Activated T-helper 17 cell treated with anti-CD3 and anti-CD28 coated beads, Interleukin-2, amount 50 U/mL, for 72 hours (primary cell): ENCODE data around the gene HPS4. TPM values are rescaled to one million over a fixed set of nuclear protein-coding genes. Genes with fewer than 3 reads are reported as not detected.
"Not testable (repeated sequence)": the region's sequence is repeated elsewhere in the genome, so short reads cannot be mapped to it uniquely, and the experiment has no call there.

ENCODE experiments used
- ATAC-seq: fragments of 150-1000 bp; cut with Tn5 transposase; replicated peaks from 2 replicates; pipeline ENCODE4 v1.10.0; 2021; ENCODE audit warnings: mild to moderate bottlenecking, moderate library complexity
- H3K27ac Mint-ChIP-seq: one replicate; pipeline ENCODE4 v1.8.0; 2022; ENCODE audit warnings: mixed read lengths
- H3K27me3 Mint-ChIP-seq: one replicate; pipeline ENCODE4 v1.8.0; 2022; ENCODE audit warnings: mixed read lengths
- H3K36me3 Mint-ChIP-seq: one replicate; pipeline ENCODE4 v1.8.0; 2022; ENCODE audit warnings: low read depth, mild to moderate bottlenecking, mixed read lengths
- H3K4me1 Mint-ChIP-seq: one replicate; pipeline ENCODE4 v1.8.0; 2022; ENCODE audit warnings: mixed read lengths
- H3K4me3 Mint-ChIP-seq: one replicate; pipeline ENCODE4 v1.8.0; 2022; ENCODE audit warnings: mild to moderate bottlenecking, mixed read lengths
- H3K9me3 Mint-ChIP-seq: one replicate; pipeline ENCODE4 v1.8.0; 2022; ENCODE audit warnings: mixed read lengths
- total RNA-seq, 2 donors: library from RNA; stranded (reverse); gene quantifications; one replicate each; pipeline ENCODE4 v1.2.3, GENCODE V29; 2022

HPS4 gene
- total RNA-seq, 2 donors from 2014 or later, result 36.4 to 56.3 TPM

DNA sequence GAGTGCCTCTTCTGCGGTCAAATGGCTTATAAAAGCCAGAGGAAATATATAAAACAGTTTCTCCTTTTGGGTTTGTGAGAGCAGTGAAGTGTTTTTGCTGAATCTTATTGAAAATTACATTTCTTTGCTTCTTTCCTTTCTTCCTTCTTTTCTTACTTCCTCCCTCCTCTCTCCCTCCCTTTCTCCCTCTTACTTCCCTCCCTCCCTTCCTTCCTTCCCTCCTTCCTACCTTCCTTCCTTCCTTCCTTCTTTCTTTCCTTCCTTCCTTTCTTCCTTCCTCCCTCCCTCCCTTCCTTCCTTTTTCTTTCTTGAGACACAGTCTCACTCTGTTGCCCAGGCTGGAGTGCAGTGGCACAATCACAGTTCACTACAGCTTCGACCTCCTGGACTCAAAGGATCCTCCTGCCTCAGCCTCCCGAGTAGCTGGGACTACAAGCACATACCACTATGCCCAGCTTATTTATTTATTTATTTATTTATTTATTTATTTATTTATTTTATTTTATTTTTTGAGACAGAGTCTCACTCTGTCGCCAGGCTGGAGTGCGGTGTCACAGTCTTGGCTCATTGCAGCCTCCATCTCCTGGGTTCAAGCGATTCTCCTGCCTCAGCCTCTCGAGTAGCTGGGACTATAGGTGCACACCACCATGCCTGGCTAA is 74.9 kb downstream of the HPS4 start:
- not testable (repeated sequence) for ATAC-seq, H3K4me3 Mint-ChIP-seq, H3K9me3 Mint-ChIP-seq, H3K4me1 Mint-ChIP-seq, H3K27ac Mint-ChIP-seq, H3K36me3 Mint-ChIP-seq
- peaks cover 10% of the 10 kb centered on the region for H3K27me3 Mint-ChIP-seq

DNA sequence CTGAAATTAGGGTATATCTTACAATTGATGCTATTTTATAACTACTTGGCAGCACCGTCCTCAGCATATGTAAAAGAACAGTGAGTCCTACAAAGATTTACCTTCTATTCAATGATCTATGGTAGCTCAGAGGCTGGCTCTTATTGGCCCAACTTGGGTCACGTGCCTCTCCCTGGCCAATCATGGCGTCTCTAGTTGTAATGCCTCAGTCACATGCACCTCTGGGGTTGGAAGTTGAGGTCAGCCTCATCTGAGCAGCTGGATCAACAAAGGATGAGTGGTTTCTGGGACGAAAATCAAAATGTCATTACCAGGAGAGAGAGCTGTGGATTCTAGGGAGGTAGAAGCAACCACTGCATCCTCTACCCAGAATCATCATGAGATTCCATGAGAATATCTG is 77.5 kb downstream of the HPS4 start:
- H3K36me3 Mint-ChIP-seq, result no peaks in the 10 kb centered on the region

DNA sequence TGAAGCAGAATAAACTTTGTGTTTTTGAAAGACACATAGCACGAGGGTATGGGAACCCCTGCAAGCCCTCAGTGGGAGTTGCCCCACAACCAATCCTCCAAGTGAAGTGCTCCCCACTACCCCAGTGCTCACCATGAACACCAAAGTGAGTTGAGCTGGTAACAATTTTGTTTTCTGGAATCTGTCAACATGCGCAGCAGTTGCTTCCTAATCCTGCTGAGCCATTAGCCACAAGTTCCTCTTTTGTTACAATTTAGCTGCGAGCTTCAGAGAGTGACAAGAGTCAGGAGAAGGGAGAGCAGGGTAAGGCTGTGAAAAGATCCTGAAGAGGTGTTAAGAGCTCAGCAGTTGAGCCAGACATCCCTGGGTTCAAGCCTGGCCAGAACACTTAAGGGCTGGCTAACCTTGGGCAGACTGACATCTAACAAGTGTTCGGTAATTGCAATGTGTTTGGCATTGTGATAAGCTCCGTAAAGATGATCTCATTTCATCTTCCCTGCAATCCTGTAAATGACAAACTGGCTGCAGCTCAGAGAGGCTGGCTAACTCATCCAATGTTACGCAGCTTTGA is 78.6 kb downstream of the HPS4 start:
- Mint-ChIP-seq H3K9me3 (no peaks in the 10 kb centered on the region), H3K27me3 (peaks cover 20% of the 10 kb centered on the region), H3K27ac (peak overlapping the region; percentile 3), H3K4me1 (peaks cover 9% of the 10 kb centered on the region), H3K36me3 (no peaks in the 10 kb centered on the region), H3K4me3 (no peak overlapping the region)
- no peak for ATAC-seq

More for the DNA sequence above, 77.5 kb downstream of the HPS4 start:
- Mint-ChIP-seq H3K27me3 (peaks cover 22% of the 10 kb centered on the region), H3K27ac (no peak overlapping the region), H3K9me3 (no peaks in the 10 kb centered on the region), H3K4me1 (peaks cover 9% of the 10 kb centered on the region), H3K4me3 (no peak overlapping the region)
- no peak for ATAC-seq

DNA sequence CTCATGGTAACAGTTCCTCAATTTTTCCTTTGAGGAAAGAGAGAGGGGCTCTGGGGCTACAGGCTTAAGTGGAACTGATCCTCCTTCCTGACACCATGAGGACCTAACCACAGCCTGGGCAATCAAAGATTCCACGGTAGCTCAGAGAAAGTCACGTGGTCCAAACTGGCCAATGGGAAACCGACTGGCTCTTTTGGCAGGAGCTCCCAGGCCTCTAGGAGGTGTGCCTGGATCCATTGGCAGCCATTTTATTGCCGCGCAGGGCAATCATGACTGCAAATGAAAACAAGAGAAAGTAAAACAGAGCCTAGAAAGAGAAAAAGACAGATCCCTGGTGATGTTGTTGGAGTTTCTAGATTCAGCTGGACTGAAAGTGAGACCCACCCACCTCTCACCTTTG is 81.9 kb downstream of the HPS4 start:
- no peak overlapping the region for H3K27ac Mint-ChIP-seq

More for the DNA sequence above, 81.9 kb downstream of the HPS4 start:
- no peaks in the 10 kb centered on the region for H3K9me3 Mint-ChIP-seq
- peaks cover 9% of the 10 kb centered on the region for H3K4me1 Mint-ChIP-seq
- ATAC-seq, result peak; percentile 15
- H3K36me3 Mint-ChIP-seq, result no peaks in the 10 kb centered on the region
- H3K4me3 Mint-ChIP-seq, result no peak overlapping the region
- peaks cover 12% of the 10 kb centered on the region for H3K27me3 Mint-ChIP-seq

Other genes starting within 250 kb of the HPS4 start
- 10 to 100 TPM; 13.2 to 20.2 TPM for gene ASPHD2, start 54.5 kb downstream of the HPS4 start, total RNA-seq
- 10 to 100 TPM; 22.2 to 40.3 TPM for gene SRRD, start 94 bp upstream of the HPS4 start, total RNA-seq
- gene TFIP11, start 28.7 kb upstream of the HPS4 start, total RNA-seq, result 10 to 100 TPM; 44.8 to 50.4 TPM
- gene TPST2, start 106.3 kb upstream of the HPS4 start, total RNA-seq, result 10 to 100 TPM; 23.2 to 27.5 TPM
- not detected for gene CRYBB1, start 134.2 kb upstream of the HPS4 start, total RNA-seq
- 1 to 10 TPM in 1 of 2 donors, not detected in 1; 1.2 TPM for gene CRYBA4, start 138.2 kb upstream of the HPS4 start, total RNA-seq
- gene MIAT, start 173.8 kb upstream of the HPS4 start, total RNA-seq, result 100 to 1,000 TPM in 1 of 2 donors, 10 to 100 TPM in 1; 81.2 to 166 TPM